GM06990 (cell line): ENCODE data around the gene GPR156.

Experiments
- DNase-seq: peaks from one replicate; pipeline ENCODE4 v3.0.0-alpha.2; 2011; ENCODE audit not compliant: insufficient read length; ENCODE audit errors: extremely low read depth
- H3K27me3 ChIP-seq: replicated peaks from 2 replicates; pipeline ENCODE4 v1.6.0; 2011; ENCODE audit warnings: low read length; ENCODE audit not compliant: control insufficient read depth, insufficient read depth
- H3K36me3 ChIP-seq: 2 replicates; pipeline ENCODE4 v1.5.1; 2011; ENCODE audit warnings: low read length; ENCODE audit not compliant: control insufficient read depth, insufficient read depth
- H3K4me3 ChIP-seq: replicated peaks from 2 replicates; pipeline ENCODE4 v1.5.1; 2011; ENCODE audit warnings: low read depth, mild to moderate bottlenecking, control low read depth, low read length
- TF ChIP-seq, protein P1 (sequence below): IDR thresholded peaks from 2 replicates; pipeline ENCODE4 v1.5.1; 2011; ENCODE audit warnings: low read length, control low read depth, mild to moderate bottlenecking, inconsistent platforms; ENCODE audit not compliant: insufficient read depth, poor library complexity, severe bottlenecking

The GPR156 gene

GRCh38 chr3:120177707-120178306 lies 107.2 kb downstream of the GPR156 start:
- Histone ChIP-seq H3K36me3 (no peaks in the 10 kb centered on the region), H3K27me3 (no peaks in the 10 kb centered on the region; the same call in 1 of the 2 replicates), H3K4me3 (no peak overlapping the region)
- no peak for DNase-seq
- TF ChIP-seq, protein P1, sequence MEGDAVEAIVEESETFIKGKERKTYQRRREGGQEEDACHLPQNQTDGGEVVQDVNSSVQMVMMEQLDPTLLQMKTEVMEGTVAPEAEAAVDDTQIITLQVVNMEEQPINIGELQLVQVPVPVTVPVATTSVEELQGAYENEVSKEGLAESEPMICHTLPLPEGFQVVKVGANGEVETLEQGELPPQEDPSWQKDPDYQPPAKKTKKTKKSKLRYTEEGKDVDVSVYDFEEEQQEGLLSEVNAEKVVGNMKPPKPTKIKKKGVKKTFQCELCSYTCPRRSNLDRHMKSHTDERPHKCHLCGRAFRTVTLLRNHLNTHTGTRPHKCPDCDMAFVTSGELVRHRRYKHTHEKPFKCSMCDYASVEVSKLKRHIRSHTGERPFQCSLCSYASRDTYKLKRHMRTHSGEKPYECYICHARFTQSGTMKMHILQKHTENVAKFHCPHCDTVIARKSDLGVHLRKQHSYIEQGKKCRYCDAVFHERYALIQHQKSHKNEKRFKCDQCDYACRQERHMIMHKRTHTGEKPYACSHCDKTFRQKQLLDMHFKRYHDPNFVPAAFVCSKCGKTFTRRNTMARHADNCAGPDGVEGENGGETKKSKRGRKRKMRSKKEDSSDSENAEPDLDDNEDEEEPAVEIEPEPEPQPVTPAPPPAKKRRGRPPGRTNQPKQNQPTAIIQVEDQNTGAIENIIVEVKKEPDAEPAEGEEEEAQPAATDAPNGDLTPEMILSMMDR: no peak

DNA sequence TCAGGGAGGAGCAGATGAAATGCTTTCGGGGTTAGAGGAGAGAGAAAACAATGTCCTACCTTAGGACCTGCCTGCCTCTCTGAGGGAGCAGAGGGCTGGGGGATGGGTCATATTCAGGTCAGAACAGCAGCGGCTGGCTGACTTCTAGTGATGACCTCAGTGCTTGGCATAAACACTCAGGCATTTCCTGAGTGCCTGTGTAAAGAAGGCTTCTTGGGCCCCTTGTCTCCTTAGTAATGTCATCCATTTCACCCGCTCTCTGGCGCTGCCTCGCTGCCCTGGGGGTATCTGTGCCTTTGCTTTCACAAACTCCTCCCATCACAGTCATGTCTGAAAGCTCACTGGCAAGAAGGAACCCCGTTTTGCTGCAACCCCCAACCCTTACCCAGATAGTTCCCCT lies 107.9 kb downstream of the GPR156 start:
- TF ChIP-seq, protein P1: no peak

GRCh38 chr3:120174811-120175539 lies 110.0 kb downstream of the GPR156 start:
- no peak for DNase-seq
- Histone ChIP-seq H3K27me3 (no peaks in the 10 kb centered on the region; the same call in 1 of the 2 replicates), H3K36me3 (no peaks in the 10 kb centered on the region), H3K4me3 (no peak overlapping the region)
- TF ChIP-seq, protein P1: no peak

More for the DNA sequence above, 107.9 kb downstream of the GPR156 start:
- DNase-seq: no peak
- Histone ChIP-seq H3K27me3 (no peaks in the 10 kb centered on the region; the same call in 1 of the 2 replicates), H3K36me3 (no peaks in the 10 kb centered on the region), H3K4me3 (no peak overlapping the region)

DNA sequence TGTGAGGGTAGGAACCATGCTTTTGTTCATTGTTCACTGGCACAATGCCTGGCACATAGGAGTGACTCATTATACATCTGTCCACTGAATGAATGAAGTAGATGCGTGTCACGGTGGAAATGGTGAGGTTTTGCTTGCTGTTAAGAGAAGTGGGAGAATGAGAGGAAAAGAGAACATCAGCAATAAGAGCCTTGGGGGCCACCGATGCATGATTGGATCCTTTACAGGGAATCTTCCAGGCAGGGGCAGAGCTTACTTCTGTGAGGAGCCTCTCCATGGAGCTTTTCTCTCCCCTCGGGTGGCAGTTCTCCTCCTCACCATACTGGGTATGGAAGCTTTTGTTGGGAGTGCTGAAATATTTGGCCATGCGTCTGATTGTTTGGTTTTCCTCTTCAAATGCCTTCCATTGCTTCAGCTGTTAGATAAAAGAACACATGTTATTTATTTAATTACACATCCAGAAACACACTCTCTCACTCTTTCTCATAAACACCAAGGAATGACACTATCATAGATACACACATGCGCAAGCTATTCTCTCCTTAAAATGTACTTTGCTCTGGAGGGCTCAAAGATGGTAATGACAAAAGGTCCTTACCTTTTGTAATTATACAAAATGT lies 111.9 kb downstream of the GPR156 start:
- Histone ChIP-seq H3K27me3 (no peaks in the 10 kb centered on the region; the same call in 1 of the 2 replicates), H3K4me3 (no peak overlapping the region), H3K36me3 (no peaks in the 10 kb centered on the region)
- TF ChIP-seq, protein P1: no peak
- no peak for DNase-seq

DNA sequence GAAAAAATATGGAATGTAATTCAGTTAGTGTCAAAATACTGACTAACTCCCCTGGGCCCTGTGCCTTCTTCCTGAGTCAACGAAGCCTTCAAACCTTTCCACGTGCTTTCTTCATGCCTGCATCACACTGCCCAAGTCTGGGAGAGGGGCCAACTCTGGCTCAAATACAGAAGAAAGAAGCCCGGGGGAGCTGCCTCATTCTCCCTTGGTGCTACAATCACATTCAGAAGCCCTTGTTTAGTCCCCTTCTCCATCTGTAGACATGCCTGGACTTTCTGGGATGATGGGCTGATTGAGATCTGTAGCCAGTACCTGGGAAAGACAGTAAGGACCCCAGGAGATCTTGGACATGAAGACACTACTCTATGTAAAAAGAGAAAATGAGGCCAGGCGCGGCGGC lies 113.0 kb downstream of the GPR156 start:
- no peaks in the 10 kb centered on the region; the same call in 1 of the 2 replicates for H3K27me3 ChIP-seq
- no peak overlapping the region for H3K4me3 ChIP-seq
- TF ChIP-seq, protein P1: no peak
- DNase-seq: no peak
- H3K36me3 ChIP-seq: no peaks in the 10 kb centered on the region
